SK-N-SH (cell line): ENCODE measurements around the gene CDC73.

Experiments used
- CTCF ChIP-seq: fragments of 200-600 bp; sonication (generic); IDR thresholded peaks from 2 replicates; pipeline ENCODE4 v1.6.1; 2017; ENCODE audit warnings: antibody characterized with exemption, mild to moderate bottlenecking, moderate library complexity
- GATA2 ChIP-seq: sonication (generic); formaldehyde crosslinking; IDR thresholded peaks from 2 replicates; pipeline ENCODE4 v1.5.0; 2020; ENCODE audit warnings: mild to moderate bottlenecking, missing genetic modification reagents
- RFX5 ChIP-seq: IDR thresholded peaks from 2 replicates; pipeline ENCODE4 v1.6.1; 2012; ENCODE audit warnings: mild to moderate bottlenecking, improper control_type of control experiment, low read length
- RXRA ChIP-seq: IDR thresholded peaks from 2 replicates; pipeline ENCODE4 v1.4.0; 2012; ENCODE audit warnings: low read depth, mild to moderate bottlenecking, borderline replicate concordance
- TCF12 ChIP-seq: IDR thresholded peaks from 2 replicates; pipeline ENCODE4 v1.4.0; 2012
- TF ChIP-seq, protein P1 (sequence below): IDR thresholded peaks from 2 replicates; pipeline ENCODE4 v1.4.0; 2012; ENCODE audit warnings: low read depth, borderline replicate concordance

GRCh38 chr1:193262661-193263060, 140.8 kb downstream of the CDC73 start:
- TF ChIP-seq GATA2 (CRISPR knock-in tag) (no peak), CTCF (no peak), TCF12 (no peak), RFX5 (no peak), RXRA (no peak)
- TF ChIP-seq, protein P1, sequence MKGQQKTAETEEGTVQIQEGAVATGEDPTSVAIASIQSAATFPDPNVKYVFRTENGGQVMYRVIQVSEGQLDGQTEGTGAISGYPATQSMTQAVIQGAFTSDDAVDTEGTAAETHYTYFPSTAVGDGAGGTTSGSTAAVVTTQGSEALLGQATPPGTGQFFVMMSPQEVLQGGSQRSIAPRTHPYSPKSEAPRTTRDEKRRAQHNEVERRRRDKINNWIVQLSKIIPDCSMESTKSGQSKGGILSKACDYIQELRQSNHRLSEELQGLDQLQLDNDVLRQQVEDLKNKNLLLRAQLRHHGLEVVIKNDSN = no peak
